ENCODE results near the gene RAB3B.

RAB3B gene

DNA sequence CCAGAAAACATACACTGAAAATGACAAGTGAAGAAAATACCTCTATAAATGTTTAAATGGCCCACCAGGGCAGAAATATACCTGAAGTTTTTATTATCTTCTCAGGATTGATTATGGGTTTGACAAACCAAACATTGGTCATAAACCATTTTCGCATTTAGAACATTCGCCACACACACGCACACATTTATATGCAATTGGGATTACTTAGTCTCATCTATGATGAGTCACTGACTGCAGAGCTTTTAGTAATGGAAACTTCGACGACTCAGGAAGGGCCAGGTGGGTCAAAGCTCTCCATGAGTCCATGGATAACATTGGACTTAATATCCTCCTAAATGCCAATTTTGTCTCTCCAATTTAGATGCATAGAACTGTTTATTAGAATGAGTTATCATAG, 128.8 kb downstream of the RAB3B start:
- TF ChIP-seq, protein P1, sequence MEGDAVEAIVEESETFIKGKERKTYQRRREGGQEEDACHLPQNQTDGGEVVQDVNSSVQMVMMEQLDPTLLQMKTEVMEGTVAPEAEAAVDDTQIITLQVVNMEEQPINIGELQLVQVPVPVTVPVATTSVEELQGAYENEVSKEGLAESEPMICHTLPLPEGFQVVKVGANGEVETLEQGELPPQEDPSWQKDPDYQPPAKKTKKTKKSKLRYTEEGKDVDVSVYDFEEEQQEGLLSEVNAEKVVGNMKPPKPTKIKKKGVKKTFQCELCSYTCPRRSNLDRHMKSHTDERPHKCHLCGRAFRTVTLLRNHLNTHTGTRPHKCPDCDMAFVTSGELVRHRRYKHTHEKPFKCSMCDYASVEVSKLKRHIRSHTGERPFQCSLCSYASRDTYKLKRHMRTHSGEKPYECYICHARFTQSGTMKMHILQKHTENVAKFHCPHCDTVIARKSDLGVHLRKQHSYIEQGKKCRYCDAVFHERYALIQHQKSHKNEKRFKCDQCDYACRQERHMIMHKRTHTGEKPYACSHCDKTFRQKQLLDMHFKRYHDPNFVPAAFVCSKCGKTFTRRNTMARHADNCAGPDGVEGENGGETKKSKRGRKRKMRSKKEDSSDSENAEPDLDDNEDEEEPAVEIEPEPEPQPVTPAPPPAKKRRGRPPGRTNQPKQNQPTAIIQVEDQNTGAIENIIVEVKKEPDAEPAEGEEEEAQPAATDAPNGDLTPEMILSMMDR (IDR thresholded peaks at IDR 0.05), result no peak

- TF ChIP-seq, protein P1 (IDR thresholded peaks at IDR 0.05), result no peak
Measured at GRCh38 chr1:51859735-51860134, 130.8 kb downstream of the RAB3B start.

DNA sequence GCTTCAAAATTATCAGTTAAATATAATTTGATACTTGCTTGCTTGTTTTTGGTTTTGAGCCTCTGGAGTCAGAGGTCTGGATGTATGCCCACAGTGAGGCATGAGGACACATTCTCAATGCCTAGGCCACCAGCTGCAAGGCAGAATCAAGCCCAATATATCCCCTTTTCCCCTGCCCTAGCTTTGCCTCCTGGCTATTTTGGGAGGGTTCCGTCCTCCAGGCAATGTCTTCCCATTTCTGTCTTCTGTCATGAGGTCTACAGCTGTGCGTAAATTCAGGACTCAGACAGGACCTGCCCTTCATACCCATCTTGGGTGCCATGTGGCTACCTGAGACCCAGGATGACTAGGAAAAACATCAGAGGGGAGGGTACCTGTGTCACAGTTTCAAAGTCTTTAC, 131.2 kb downstream of the RAB3B start:
- TF ChIP-seq, protein P1 (IDR thresholded peaks at IDR 0.05), result no peak

DNA sequence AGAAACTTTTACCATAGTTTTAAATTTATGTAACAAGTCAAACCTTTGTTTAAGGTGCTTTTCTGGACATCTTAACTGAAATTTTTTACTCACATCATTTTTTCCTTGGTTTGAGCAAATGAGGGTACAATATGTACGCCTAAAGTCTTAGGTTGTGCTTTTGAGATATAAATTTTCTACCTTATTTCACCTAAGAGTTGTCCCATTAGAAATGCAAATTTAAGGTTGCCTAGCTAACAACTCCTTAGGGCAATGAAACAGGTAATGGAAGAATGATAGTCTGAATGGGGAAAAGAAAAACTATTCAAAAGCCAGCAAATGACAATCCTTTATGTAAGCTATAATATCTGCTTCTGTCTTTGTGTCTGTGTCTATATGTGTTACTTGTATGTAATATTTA, 131.6 kb downstream of the RAB3B start:
- TF ChIP-seq, protein P1 (IDR thresholded peaks at IDR 0.05), result no peak

Data from LNCAP (cell line).